CD4-positive, alpha-beta memory T cell (primary cell): ENCODE results near the gene EPN3. TPM values are rescaled to one million over a fixed set of nuclear protein-coding genes. Genes with fewer than 3 reads are reported as not detected.
A peak's percentile ranks its signal among the peaks of the same experiment; 100 is the strongest.

Experiments used
- CTCF ChIA-PET: fragments of 350-600 bp; sonication (Branson Sonifier 250); formaldehyde crosslinking; loops from one replicate; lab custom pipeline; 2021; ENCODE audit warnings: inconsistent platforms; ENCODE audit not compliant: partially characterized antibody; lab: Charles Lee
- POLR2A ChIA-PET: fragments of 350-600 bp; sonication (Branson Sonifier 250); formaldehyde crosslinking; loops from one replicate; lab custom pipeline; 2021; ENCODE audit not compliant: partially characterized antibody; lab: Charles Lee
- DNase-seq, 5 donors: peaks; one replicate each; pipeline versions ENCODE4 v3.0.0 to v3.0.0-alpha.2; 2020 to 2022; ENCODE audit warnings: mixed read lengths in 1 of 5
- H3K27ac ChIP-seq: one replicate; pipeline ENCODE4 v1.7.0; 2013; ENCODE audit warnings: low read depth, low read length
- H3K27me3 ChIP-seq: 2 replicates; pipeline ENCODE4 v1.7.0; 2013; ENCODE audit warnings: mild to moderate bottlenecking, low read length, moderate library complexity; ENCODE audit not compliant: insufficient read depth
- H3K36me3 ChIP-seq: 2 replicates; pipeline ENCODE4 v1.7.0; 2013; ENCODE audit warnings: mild to moderate bottlenecking, low read length, moderate library complexity; ENCODE audit not compliant: insufficient read depth
- H3K4me1 ChIP-seq: 2 replicates; pipeline ENCODE4 v1.7.0; 2013; ENCODE audit warnings: mild to moderate bottlenecking, low read length, moderate library complexity; ENCODE audit not compliant: insufficient read depth
- H3K4me3 ChIP-seq, 2 donors: one replicate each; pipeline ENCODE4 v1.7.0; 2013; ENCODE audit warnings: low read length in 2 of 2, mild to moderate bottlenecking in 1 of 2
- H3K9me3 ChIP-seq, 2 donors: one replicate each; pipeline ENCODE4 v1.7.0; 2013; ENCODE audit warnings: low read length in 2 of 2, control low read depth in 1 of 2; ENCODE audit not compliant: control insufficient read depth in 1 of 2
- H3K27ac Mint-ChIP-seq, 7 donors: one replicate each; pipeline ENCODE4 v1.8.0; 2020 to 2021; ENCODE audit warnings: mixed read lengths in 7 of 7, mild to moderate bottlenecking in 6 of 7, inconsistent platforms in 3 of 7, moderate library complexity in 3 of 7
- H3K27me3 Mint-ChIP-seq, 2 donors: one replicate each; pipeline ENCODE4 v1.8.0; 2020 to 2021; ENCODE audit warnings: mixed read lengths in 2 of 2
- H3K36me3 Mint-ChIP-seq, 2 donors: one replicate each; pipeline ENCODE4 v1.8.0; 2020 to 2021; ENCODE audit warnings: mixed read lengths in 2 of 2, inconsistent platforms in 1 of 2, mild to moderate bottlenecking in 1 of 2
- H3K4me1 Mint-ChIP-seq, 4 donors: one replicate each; pipeline ENCODE4 v1.8.0; 2020 to 2021; ENCODE audit warnings: mixed read lengths in 4 of 4, mild to moderate bottlenecking in 1 of 4
- H3K4me3 Mint-ChIP-seq, 8 donors: one replicate each; pipeline ENCODE4 v1.8.0; 2020 to 2021; ENCODE audit warnings: mixed read lengths in 8 of 8, mild to moderate bottlenecking in 7 of 8, moderate library complexity in 6 of 8, inconsistent platforms in 3 of 8
- H3K9me3 Mint-ChIP-seq, 8 donors: one replicate each; pipeline ENCODE4 v1.8.0; 2020 to 2021; ENCODE audit warnings: mixed read lengths in 8 of 8, mild to moderate bottlenecking in 5 of 8, inconsistent platforms in 3 of 8, moderate library complexity in 1 of 8
- intact Hi-C: fragments of 100-400 bp; cut with micrococcal nuclease; formaldehyde crosslinking; loops from one replicate; pipeline ENCODE4 v1.15.1; 2023
- polyA plus RNA-seq, 2 donors: library from polyadenylated mRNA; unstranded; fragments of 300-500 nt; fragmentation: Illumina TruSeq; gene quantifications; one replicate each; pipeline ENCODE4 v1.2.3, GENCODE V29; 2021
- total RNA-seq, 2 experiments: library from RNA; stranded (reverse); gene quantifications; one replicate each; pipeline ENCODE4 v1.2.3, GENCODE V29; 2021

EPN3 gene
- total and polyA plus RNA-seq, 4 experiments from 2014 or later: not detected

GRCh38 chr17:50582741-50583140 lies 50.2 kb downstream of the EPN3 start:
- Histone ChIP-seq H3K27ac (no peak overlapping the region), H3K27me3 (no peaks in the 10 kb centered on the region), H3K36me3 (no peaks in the 10 kb centered on the region), H3K9me3 (no peaks in the 10 kb centered on the region), H3K4me1 (no peaks in the 10 kb centered on the region), H3K4me3 (no peak overlapping the region)
- peaks cover 0 to 2% (median 0%) of the 10 kb centered on the region in 8 donors for H3K9me3 Mint-ChIP-seq
- no peak overlapping the region for H3K27ac Mint-ChIP-seq
- no peak overlapping the region for H3K4me3 Mint-ChIP-seq
- H3K4me1 Mint-ChIP-seq: no peaks in the 10 kb centered on the region
- POLR2A ChIA-PET: no interaction called here
- no peaks in the 10 kb centered on the region for H3K36me3 Mint-ChIP-seq
- intact Hi-C loops: no loop called here
- CTCF ChIA-PET: no interaction called here
- DNase-seq: peak in 1 of 5 donors; percentile 12
- peaks cover 9 to 24% of the 10 kb centered on the region in 2 donors for H3K27me3 Mint-ChIP-seq

DNA sequence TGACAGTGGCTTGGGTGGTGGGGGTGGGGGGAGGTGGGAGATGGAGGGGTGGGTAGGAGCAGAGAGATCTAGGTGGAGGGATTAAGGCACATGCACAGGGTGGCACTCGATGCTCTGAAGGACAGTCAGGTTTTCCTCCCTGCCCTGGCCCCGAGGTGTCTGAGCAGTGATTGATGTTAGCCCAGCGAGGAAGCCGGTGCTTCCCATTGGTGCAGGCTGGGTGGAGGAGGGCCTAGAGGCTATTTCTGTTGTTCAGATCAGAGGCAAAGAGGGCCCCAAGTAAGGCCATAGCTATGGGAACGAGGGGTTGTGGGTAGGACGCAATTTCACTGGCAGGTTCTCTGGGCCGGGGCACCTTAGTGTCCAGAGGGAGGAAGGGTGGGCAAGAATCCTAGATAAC lies 51.1 kb downstream of the EPN3 start:
- Mint-ChIP-seq H3K27ac (no peak overlapping the region), H3K36me3 (no peaks in the 10 kb centered on the region), H3K27me3 (peaks cover 9 to 21% of the 10 kb centered on the region in 2 donors), H3K4me3 (no peak overlapping the region), H3K4me1 (no peaks in the 10 kb centered on the region), H3K9me3 (peaks cover 0 to 2% (median 0%) of the 10 kb centered on the region in 8 donors)
- no peak overlapping the region for H3K4me3 ChIP-seq
- no peaks in the 10 kb centered on the region for H3K4me1 ChIP-seq
- no peaks in the 10 kb centered on the region for H3K36me3 ChIP-seq
- ChIA-PET POLR2A (no interaction called here), CTCF (no interaction called here)
- intact Hi-C loops: no loop called here
- no peaks in the 10 kb centered on the region for H3K9me3 ChIP-seq
- H3K27ac ChIP-seq: no peak overlapping the region
- no peaks in the 10 kb centered on the region for H3K27me3 ChIP-seq
- DNase-seq: no peak

DNA sequence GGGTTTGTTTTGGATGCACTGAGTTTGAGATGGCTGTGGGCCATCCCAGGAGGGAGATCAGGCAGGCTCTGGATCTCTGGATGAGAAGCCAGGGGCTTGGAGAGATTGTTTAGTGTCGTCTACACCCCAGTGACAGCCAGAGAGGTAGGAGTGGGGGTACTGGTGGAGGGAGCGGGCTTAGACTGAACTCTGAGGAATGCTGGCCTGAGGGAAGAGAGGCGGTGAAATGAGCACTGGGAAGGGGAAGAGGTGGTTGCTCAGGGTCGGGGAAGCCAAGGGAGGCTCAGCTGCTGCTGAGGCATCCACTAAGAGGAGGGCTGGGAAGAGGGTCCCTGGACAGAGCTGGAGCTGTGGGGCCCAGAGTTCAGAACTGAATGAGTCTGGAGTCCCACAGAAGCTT lies 51.6 kb downstream of the EPN3 start:
- Mint-ChIP-seq H3K36me3 (no peaks in the 10 kb centered on the region), H3K27ac (no peak overlapping the region)

DNA sequence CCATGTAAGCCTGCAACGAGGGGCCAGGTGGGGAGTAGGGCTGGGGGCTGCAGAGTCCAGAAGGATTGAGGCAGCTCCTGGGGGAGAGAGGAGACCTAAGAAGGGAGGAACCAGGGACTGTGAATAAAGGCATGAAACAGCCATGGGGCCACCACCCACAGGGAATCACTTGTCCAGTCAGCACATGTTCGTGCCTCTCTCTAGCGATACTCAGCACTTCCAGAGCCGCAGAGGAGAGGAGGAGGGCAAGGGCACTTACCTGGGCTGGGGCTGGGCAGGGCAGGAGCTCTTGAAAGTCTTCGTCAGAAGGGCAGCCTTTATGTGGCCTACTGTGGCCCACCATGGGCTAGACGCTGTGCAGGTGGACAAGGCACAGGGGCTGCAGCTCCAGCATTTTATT lies 52.2 kb downstream of the EPN3 start:
- no peak overlapping the region for H3K27ac ChIP-seq

More for the DNA sequence above, 51.6 kb downstream of the EPN3 start:
- no peak for DNase-seq
- Histone ChIP-seq H3K4me1 (no peaks in the 10 kb centered on the region), H3K4me3 (no peak overlapping the region), H3K27ac (no peak overlapping the region), H3K9me3 (no peaks in the 10 kb centered on the region), H3K36me3 (no peaks in the 10 kb centered on the region), H3K27me3 (no peaks in the 10 kb centered on the region)
- H3K4me1 Mint-ChIP-seq: no peaks in the 10 kb centered on the region
- intact Hi-C loops: no loop called here
- ChIA-PET POLR2A (no interaction called here), CTCF (no interaction called here)
- peaks cover 0 to 2% (median 0%) of the 10 kb centered on the region in 8 donors for H3K9me3 Mint-ChIP-seq
- H3K4me3 Mint-ChIP-seq: no peak overlapping the region
- H3K27me3 Mint-ChIP-seq: peaks cover 9 to 16% of the 10 kb centered on the region in 2 donors

GRCh38 chr17:50585346-50585745 lies 52.8 kb downstream of the EPN3 start:
- Mint-ChIP-seq H3K9me3 (peaks cover 0 to 2% (median 0%) of the 10 kb centered on the region in 8 donors), H3K27ac (no peak overlapping the region), H3K36me3 (no peaks in the 10 kb centered on the region), H3K27me3 (peaks cover 7 to 18% of the 10 kb centered on the region in 2 donors), H3K4me3 (no peak overlapping the region), H3K4me1 (no peaks in the 10 kb centered on the region)
- no peaks in the 10 kb centered on the region for H3K27me3 ChIP-seq
- ChIA-PET POLR2A (no interaction called here), CTCF (no interaction called here)
- no peak overlapping the region for H3K27ac ChIP-seq
- no peak for DNase-seq
- intact Hi-C loops: no loop called here
- no peaks in the 10 kb centered on the region for H3K4me1 ChIP-seq
- no peaks in the 10 kb centered on the region for H3K9me3 ChIP-seq
- H3K4me3 ChIP-seq: no peak overlapping the region
- no peaks in the 10 kb centered on the region for H3K36me3 ChIP-seq

More for the DNA sequence above, 52.2 kb downstream of the EPN3 start:
- Mint-ChIP-seq H3K27ac (no peak overlapping the region), H3K27me3 (peaks cover 7 to 18% of the 10 kb centered on the region in 2 donors), H3K36me3 (no peaks in the 10 kb centered on the region), H3K4me1 (no peaks in the 10 kb centered on the region), H3K9me3 (peaks cover 0 to 2% (median 0%) of the 10 kb centered on the region in 8 donors), H3K4me3 (no peak overlapping the region)
- no peak for DNase-seq
- H3K9me3 ChIP-seq: no peaks in the 10 kb centered on the region
- no peaks in the 10 kb centered on the region for H3K27me3 ChIP-seq
- ChIA-PET CTCF (no interaction called here), POLR2A (no interaction called here)
- H3K4me1 ChIP-seq: no peaks in the 10 kb centered on the region
- H3K4me3 ChIP-seq: no peak overlapping the region
- no peaks in the 10 kb centered on the region for H3K36me3 ChIP-seq
- intact Hi-C loops: no loop called here

GRCh38 chr17:50585891-50586290 lies 53.4 kb downstream of the EPN3 start:
- Histone ChIP-seq H3K4me1 (no peaks in the 10 kb centered on the region), H3K27ac (no peak overlapping the region), H3K4me3 (no peak overlapping the region), H3K9me3 (no peaks in the 10 kb centered on the region), H3K36me3 (no peaks in the 10 kb centered on the region), H3K27me3 (no peaks in the 10 kb centered on the region)
- ChIA-PET CTCF (no interaction called here), POLR2A (no interaction called here)
- peaks cover 6 to 18% of the 10 kb centered on the region in 2 donors for H3K27me3 Mint-ChIP-seq
- DNase-seq: peak in 1 of 5 donors; percentile 4
- H3K4me1 Mint-ChIP-seq: no peaks in the 10 kb centered on the region
- peaks cover 0 to 2% (median 0%) of the 10 kb centered on the region in 8 donors for H3K9me3 Mint-ChIP-seq
- no peak overlapping the region for H3K4me3 Mint-ChIP-seq
- no peak overlapping the region for H3K27ac Mint-ChIP-seq
- intact Hi-C loops: no loop called here
- no peaks in the 10 kb centered on the region for H3K36me3 Mint-ChIP-seq

GRCh38 chr17:50586421-50587247 lies 54.1 kb downstream of the EPN3 start:
- no peaks in the 10 kb centered on the region for H3K4me1 ChIP-seq
- Mint-ChIP-seq H3K27me3 (peaks cover 5 to 18% of the 10 kb centered on the region in 2 donors), H3K4me3 (no peak overlapping the region), H3K4me1 (no peaks in the 10 kb centered on the region), H3K9me3 (peaks cover 0 to 2% (median 0%) of the 10 kb centered on the region in 8 donors), H3K36me3 (no peaks in the 10 kb centered on the region), H3K27ac (no peak overlapping the region)
- H3K27ac ChIP-seq: no peak overlapping the region
- ChIA-PET CTCF (no interaction called here), POLR2A (no interaction called here)
- intact Hi-C loops: no loop called here
- peak in 1 of 5 donors; percentile 5 for DNase-seq
- no peaks in the 10 kb centered on the region for H3K9me3 ChIP-seq
- no peaks in the 10 kb centered on the region for H3K27me3 ChIP-seq
- H3K4me3 ChIP-seq: no peak overlapping the region
- no peaks in the 10 kb centered on the region for H3K36me3 ChIP-seq
